T47D (cell line): Measurements from ENCODE around the gene GRM7.

Experiments
- DNase-seq, 2 experiments: peaks; one replicate each; pipeline versions ENCODE4 v3.0.0 to v3.0.0-alpha.2; 2011 to 2012; ENCODE audit warnings: low read depth in 1 of 2, low spot score in 1 of 2
- JUND ChIP-seq: IDR thresholded peaks from 2 replicates; pipeline ENCODE4 v1.6.1; 2012; ENCODE audit warnings: low read depth
- in situ Hi-C: cut with HindIII; loops from 2 replicates; pipeline ENCODE4 v1.10.0; 2016; ENCODE audit warnings: low sequenced_read_pairs, low pct_unique_long_range_greater_than_20kb

Gene GRM7

DNA sequence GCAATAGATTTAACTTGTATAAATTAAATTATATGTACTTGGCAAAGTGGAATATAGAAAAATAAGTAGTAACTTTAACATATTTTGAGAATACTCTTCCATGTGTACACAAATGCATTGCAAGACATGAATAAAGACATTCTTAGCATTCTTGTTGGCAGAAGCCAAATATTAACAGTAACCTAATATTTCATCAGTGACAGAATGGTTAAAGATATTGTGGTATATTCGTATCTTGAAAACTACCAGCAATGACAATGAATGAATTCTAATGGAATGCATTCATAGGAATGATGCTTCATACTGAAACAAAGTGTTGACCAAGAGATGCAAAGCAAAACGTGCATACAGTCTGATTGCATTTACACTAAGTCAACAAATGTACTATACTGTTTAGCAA lies 524.7 kb downstream of the GRM7 start:
- no peak for TF ChIP-seq JUND
- no peak for DNase-seq
- in situ Hi-C loops = no loop called here

DNA sequence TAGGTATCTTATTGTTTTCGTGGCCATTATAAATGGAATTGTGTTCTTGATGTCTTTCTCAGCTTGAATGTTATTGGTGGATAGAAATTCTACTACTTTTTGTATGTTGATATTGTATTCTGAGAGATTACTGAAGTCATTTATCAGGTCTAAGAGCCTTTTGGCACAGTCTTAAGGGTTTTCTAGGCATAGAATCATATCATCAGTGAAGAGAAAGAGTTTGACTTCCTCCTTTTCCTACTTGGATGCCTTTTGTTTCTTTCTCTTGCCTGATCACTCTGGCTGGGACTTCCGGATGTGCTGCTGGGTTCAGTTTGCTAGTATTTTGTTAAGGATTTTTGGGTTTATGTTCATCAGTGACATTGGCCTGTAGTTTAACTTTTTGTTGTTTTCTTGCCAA lies 527.1 kb downstream of the GRM7 start:
- DNase-seq = no peak
- no peak for TF ChIP-seq JUND
- in situ Hi-C loops = no loop called here

DNA sequence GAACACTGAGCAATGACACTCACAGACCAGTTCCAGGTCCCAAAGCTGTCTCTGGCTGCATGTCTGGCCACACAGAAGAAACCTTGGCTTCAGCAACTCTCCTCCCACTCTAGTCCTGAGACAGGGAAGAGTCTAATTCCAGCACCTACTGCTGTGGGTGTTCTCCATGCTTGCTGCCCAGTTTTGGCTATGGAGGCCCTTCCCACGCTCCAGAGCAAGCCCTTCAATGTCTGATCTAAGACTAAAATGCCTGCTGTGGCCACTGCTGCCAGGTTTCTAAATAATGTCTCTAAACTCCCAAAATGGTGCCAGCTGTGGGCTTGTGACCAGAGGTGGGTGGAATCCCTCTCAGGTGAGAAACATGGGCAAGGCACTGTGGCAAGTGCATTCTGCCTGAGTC lies 531.3 kb downstream of the GRM7 start:
- no peak for TF ChIP-seq JUND
- in situ Hi-C loops = no loop called here
- no peak for DNase-seq

DNA sequence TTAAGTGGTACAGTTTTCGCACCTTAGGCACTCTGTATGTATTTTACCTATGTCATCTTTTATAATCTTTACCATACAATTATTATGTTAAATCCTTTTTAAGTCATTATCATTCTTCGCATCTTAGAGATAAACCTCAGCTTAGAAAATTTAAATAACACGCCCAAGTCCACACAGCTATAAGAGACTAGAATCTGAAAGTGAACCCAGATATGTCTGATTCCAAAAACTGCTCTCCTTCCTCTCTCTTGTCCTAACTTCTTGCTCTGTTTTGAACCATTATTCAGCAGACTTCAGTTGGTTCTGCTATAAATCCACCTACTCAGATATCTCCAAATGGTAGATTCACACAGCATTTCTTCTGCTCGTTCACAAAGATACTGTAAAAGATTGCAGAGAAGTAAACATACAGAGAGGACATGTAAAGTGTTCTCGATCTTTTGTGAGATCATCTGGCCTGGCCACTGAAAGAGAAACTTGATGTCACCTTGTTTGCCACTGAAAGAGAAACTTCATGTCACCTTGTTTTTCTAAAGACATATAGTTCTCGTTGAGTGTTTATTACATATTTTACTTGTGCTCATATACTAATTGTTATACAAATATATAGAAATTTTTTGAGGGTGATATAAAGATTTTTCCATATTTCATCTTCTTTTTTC lies 533.2 kb downstream of the GRM7 start:
- DNase-seq = no peak
- TF ChIP-seq JUND = no peak

DNA sequence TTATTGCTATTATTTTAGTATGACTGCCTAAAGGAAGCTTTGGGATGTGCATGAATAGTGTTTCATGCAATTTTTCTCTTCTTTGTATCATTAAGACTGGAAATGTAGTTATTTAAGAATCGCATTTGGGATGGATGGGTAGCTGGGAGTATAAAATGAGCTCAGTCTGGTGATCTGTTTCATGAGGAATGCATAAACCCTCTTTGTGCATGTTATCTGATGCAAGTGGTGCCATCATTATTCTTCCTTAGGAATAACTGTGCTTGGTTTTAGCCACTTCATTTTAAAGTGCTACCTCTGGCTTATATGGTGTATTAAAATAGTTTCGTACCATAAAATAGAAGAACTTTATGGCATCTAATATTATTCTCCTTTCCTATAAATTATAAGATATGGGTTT lies 535.6 kb downstream of the GRM7 start:
- in situ Hi-C loops = no loop called here
- TF ChIP-seq JUND = no peak
- DNase-seq = no peak

More for the DNA sequence above, 533.2 kb downstream of the GRM7 start:
- in situ Hi-C loops = no loop called here

DNA sequence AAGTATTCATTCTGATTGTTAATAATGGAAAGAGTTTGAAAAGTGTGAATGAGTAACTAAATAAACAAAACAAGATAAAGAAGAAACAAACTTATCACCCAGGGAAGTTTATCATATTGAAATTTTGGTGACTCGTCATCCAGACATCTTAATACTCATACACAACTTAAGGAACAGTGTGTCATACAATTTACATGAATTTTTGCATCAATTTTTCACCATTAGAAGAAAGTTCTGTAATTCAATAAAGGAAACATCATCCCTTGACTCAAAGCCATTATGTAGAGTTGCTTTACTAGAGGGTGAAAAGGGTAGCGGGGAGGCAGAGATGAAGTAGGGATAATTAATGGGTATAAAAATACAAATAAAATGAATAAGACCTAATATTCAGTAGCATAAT lies 536.2 kb downstream of the GRM7 start:
- in situ Hi-C loops = no loop called here
- TF ChIP-seq JUND = no peak

DNA sequence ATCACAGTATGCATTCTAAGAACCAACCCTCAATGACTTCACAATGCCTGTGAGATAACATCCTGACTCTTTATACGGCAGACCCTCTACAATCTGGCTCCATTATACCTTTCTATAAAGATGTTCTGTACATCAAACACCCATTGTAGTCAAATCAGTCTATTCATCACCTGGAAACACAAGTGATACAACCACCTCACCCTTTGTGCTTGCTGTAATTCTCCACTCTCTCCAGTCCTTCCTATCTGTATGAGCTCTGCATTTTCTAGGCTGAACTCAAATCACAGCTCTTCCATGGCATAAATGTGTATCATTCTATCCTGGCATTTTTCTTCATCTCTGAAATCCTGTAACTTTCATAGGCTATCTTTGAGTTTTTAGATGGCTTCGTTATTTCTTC lies 539.4 kb downstream of the GRM7 start:
- DNase-seq = no peak
- in situ Hi-C loops = no loop called here
- TF ChIP-seq JUND = no peak

More for the DNA sequence above, 536.2 kb downstream of the GRM7 start:
- DNase-seq = no peak

DNA sequence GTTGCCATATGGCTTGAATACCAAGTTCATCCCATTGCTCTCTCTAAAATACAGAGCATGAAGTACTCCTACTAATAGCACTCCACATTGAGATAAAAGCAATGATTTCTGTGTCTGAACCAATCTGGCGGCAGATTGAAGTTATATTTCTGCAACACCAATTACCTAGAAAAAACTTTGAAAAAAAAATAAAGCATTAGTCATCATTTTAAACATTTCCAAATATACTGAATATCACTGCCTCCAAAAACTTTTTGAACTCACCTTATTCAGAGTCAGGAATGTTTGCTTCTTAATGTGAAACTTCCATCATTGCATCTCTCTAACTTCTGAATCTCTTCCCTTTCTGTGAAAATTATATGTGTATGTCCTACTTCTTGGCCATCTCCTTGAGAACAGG lies 540.5 kb downstream of the GRM7 start:
- DNase-seq = no peak
- no peak for TF ChIP-seq JUND
- in situ Hi-C loops = no loop called here

DNA sequence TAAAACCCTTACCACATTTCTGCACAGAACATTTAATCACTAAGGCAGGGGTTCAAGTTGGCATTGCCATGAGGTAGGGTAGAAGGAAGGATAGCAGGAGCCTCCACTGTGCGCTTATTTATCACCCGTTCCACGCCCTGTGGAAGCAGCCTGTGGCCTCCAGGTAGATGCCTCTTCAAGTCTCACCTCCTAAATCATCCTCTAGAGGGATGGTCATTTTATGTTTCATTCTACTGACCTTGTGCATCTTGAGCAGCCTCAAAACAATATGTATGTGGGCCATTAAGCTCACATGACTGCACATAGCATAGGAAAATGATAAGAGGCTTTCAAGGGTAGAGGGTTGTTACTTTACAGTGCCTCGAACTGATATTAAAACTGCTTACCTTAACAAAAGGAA lies 546.2 kb downstream of the GRM7 start:
- in situ Hi-C loops = no loop called here
- TF ChIP-seq JUND = no peak

DNA sequence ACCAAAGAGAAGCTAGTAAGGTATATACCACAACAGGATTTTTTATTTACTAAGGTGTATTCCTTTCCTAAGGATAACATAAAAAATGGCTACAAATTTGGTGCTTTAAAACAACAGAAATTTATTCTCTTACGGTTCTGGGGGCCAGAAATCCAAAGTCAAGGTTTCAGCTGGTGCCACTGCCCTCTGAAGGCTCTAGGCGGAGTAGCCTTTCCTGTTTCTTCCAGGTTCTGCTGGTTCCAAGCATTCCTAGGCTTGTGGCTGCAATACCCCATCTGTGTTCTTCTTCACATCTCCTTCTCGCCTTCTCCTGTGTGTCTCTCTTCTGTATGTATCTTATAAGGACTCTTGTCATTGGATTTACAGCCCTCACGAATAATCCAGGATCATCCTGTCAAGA lies 549.9 kb downstream of the GRM7 start:
- in situ Hi-C loops = no loop called here
- TF ChIP-seq JUND = no peak

More for the DNA sequence above, 546.2 kb downstream of the GRM7 start:
- DNase-seq = no peak

DNA sequence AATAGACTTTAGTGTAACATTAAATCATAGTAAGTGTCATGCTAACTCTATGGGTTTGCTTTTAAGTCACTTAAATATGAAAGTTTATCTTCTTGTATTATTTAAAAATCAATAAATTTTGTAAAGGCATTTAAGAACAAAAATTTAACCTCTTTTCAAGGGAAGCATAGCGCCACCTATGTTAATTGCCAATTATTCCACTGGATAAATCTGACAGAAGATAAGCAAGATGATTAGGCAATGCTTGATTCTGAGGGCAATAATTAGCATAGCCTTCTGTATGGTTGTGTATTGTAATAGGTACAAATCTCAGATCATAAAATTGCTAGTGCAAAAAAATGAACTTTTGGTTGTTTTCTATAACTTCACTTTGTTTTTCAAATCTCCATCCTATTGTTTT lies 560.1 kb downstream of the GRM7 start:
- no peak for DNase-seq
- no peak for TF ChIP-seq JUND
- in situ Hi-C loops = no loop called here

More for the DNA sequence above, 549.9 kb downstream of the GRM7 start:
- no peak for DNase-seq

DNA sequence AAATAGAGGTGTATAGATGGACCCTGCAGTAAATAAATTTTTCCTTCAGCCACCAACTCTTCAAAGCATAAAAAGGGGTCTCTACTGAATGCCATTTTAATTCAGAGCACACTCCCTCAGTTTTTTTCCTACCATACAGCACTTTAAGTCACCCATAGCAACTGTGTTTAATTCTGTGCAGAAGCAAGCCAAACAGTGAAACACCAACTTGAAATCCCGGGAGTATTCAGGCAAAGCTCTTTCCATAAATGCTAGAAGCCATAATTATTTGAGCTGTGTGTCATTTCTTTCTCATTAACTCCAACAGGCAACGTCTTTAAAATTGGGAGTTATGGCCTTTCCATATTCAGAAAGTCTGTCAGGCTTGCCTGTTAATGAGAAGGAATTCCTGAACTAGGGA lies 562.1 kb downstream of the GRM7 start:
- no peak for DNase-seq
- in situ Hi-C loops = no loop called here
- no peak for TF ChIP-seq JUND

DNA sequence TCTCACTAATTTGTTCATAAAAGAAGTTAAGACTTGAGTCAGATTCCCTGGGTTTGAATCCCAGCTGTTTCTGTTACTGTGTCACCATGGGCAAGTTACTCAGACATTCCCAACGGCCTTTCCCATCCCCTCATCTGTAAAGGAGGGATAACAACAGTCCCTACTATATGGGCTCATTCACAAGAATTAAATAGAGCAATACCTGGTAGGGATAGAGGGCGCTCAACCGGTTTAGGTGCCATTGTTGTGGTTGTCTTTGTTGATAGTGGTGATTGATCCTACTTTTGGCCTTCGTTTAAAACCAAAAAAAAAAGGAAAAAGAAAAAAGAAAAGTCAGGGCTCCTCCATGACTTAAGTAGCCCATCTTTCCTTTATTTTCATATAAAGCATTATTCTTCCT lies 563.1 kb downstream of the GRM7 start:
- in situ Hi-C loops = no loop called here
- no peak for TF ChIP-seq JUND

DNA sequence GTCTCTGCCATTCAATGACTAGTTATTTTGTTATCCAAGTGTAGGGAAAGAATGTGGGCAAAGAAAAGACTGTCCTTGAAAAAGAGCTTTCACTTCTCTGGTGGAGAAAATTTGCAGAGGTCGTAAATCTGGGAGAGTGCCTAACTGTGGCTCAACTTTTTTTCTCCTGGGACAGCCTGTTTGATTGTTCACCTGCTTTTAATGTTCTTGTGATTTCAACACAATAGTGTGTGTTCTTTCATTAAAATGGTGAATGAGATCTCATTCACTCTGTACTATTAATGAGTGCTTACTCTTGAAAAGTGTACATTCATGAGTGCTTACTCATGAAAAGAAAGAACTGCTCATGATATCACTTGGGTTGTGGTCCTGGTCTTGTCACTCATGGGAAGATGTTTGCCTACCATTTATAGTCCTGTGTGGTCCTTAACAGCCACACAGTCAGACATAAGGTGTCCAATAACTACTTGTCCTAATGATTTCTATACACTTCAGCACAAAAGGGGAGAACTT lies 567.3 kb downstream of the GRM7 start:
- TF ChIP-seq JUND = no peak
- DNase-seq = no peak
- in situ Hi-C loops = no loop called here

More for the DNA sequence above, 563.1 kb downstream of the GRM7 start:
- no peak for DNase-seq

DNA sequence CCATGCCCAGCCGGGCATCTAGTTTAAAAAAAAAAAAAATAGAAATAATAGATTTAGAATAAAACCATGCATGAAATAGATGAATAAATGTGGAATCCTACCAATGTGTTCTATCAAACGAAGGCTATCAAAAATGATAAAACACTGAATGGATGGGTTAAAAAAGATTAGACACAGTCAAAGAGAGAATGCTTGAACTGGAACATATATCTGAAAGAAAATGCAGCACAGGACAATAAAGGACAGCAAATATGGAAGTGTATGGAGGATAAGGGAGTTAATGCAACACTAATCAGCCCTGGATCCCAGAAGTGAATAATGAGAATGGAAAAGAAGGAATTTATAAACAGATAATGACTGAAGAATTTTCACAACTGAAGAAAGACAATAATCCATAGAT lies 571.7 kb downstream of the GRM7 start:
- DNase-seq = no peak
- TF ChIP-seq JUND = no peak
- in situ Hi-C loops = no loop called here
